GM18951 (cell line): ENCODE results near the gene IFI44L.
A peak's percentile ranks its signal among the peaks of the same experiment; 100 is the strongest.

ENCODE experiments used
- POLR2A ChIP-seq: IDR thresholded peaks from 4 replicates; pipeline ENCODE4 v1.6.1; 2011; ENCODE audit warnings: mild to moderate bottlenecking; ENCODE audit not compliant: insufficient read length, insufficient read depth; ENCODE audit errors: extremely low read depth
- in situ Hi-C: fragments of 300-500 bp; cut with MboI; formaldehyde crosslinking; loops from one replicate; pipeline ENCODE4 v1.12.0; 2022; ENCODE audit warnings: low sequenced_read_pairs, mixed read lengths, inconsistent platforms; ENCODE audit not compliant: unreplicated experiment

The IFI44L gene

DNA sequence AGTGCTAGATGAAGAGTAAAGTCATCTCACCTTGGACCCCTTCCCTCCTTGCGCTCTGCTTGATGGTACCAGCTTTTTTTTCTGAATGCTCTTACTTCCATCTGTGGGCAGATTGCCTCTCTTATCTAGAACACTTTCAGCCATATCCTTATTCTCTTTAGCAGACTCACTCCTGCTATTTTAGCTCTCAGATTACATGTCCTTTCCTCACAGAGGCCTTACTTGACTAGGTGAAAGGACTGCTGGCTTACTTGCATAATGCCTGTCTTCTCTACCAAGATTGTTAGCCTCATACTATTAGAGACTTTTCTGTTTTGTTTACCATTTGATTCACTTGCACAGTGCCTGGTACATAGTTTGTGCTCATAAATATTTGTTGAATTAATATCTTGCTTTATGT is 38.7 kb downstream of the IFI44L start:
- in situ Hi-C loops = no loop called here
- no peak for TF ChIP-seq POLR2A

DNA sequence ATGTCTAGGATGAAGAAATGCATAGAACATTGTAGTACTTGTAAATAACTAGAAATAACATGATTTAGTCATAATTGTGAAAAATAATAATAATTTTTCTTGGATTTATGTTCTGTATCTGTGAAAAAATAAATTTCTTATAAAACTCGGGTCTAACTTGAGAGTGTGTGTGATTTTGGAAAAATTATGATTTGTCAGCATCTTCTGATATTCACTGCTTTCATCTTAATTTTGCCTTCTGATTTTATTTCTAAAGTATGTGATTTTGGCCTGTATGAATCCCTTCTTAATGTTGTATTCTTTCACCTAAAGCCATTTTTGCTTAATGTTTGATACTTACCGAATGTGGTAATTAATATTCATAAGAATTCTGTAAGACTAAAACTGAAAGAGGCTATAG is 43.7 kb downstream of the IFI44L start:
- in situ Hi-C loops = no loop called here
- TF ChIP-seq POLR2A = no peak

- in situ Hi-C loops = no loop called here
- TF ChIP-seq POLR2A = peak; percentile 27
Measured at GRCh38 chr1:78664763-78665162, 44.5 kb downstream of the IFI44L start.

DNA sequence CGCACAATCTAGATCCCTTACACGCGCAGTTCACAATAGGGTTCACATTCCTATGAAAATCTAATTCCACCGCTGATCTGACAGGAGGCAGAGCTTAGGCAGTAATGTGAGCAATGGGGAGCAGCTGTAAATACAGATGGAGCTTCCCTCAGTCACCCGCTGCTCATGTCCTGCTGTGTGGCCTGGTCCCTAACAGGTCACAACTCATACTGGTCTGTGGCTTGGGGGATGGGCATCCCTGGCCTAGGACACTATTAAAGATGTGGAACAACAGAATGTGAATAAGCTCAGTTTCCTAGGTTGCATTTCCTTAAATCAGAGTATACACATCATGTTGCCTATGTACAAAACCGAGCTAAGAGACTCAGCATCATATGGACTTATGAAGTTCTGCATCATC is 45.6 kb downstream of the IFI44L start:
- in situ Hi-C loops = no loop called here
- TF ChIP-seq POLR2A = no peak

DNA sequence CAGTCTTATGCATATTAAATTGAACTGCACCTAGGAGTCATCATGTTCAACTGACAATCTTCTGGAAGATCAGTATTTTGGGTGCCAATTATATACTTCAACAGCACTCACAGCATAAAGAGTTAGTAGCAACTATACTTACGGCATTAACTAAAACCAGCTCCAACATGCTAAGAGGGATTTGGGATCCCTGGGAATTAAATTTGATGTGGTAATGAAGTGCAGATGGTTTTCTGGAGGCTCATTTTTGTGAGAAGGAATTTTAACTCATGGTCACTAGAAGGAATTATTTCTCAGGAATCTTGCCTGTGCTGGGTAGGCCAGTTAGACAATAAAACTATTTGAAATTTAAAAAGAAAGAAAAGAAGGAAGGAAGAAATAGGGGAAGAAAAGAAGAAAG is 47.7 kb downstream of the IFI44L start:
- in situ Hi-C loops = no loop called here
- TF ChIP-seq POLR2A = no peak

DNA sequence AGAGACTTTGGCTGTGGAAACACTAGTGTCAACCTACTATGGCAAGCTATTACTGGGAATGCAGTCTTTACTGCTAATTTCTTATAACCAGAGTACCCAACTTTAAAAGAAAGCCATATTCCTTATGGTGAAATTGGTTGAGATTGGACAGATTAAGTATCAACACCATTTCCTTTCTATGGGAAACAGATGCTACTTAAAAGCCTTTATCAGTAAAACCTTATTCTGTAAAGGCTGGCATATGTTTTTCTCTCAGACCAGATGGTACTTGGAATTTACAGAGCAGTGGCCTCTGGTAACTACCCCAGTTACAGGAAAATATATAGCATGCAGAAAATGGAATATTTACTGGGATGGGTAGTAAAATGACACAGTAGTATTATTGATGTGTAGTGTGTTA is 48.2 kb downstream of the IFI44L start:
- TF ChIP-seq POLR2A = no peak
- in situ Hi-C loops = no loop called here

GRCh38 chr1:78672428-78672827 is 52.2 kb downstream of the IFI44L start:
- no peak for TF ChIP-seq POLR2A
- in situ Hi-C loops = no loop called here

GRCh38 chr1:78673120-78673519 is 52.9 kb downstream of the IFI44L start:
- in situ Hi-C loops = no loop called here
- no peak for TF ChIP-seq POLR2A

DNA sequence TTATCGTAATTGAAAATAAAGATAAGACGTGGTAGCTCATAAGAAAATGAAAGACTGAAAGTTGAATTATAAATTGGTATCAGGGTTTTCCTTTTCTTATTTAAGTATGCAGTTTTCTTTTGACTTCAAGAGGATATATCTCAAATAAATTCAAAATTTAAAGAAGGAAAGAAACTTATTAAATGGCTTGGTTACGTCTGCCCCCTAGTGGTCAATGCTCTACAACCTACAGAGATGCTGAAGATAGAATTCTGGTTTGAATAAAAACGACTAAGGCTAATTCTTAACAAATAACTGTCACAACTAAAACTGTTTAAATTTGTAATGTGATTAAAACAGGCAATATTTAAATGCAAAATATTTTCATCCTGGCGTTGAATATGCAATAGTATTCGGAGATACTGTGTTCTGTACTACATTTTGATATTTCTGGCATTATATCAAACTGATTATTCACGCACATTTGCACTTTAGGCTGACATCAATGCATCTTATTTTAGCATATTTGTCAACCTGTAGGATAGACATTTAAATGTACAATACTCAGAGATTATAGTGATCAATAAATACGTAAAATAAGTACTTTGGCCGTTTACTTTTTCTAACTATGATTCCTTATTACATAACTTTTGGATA is 56.2 kb downstream of the IFI44L start:
- in situ Hi-C loops = no loop called here
- TF ChIP-seq POLR2A = no peak

- in situ Hi-C loops = no loop called here
Measured at GRCh38 chr1:78676993-78677392, 56.7 kb downstream of the IFI44L start.

GRCh38 chr1:78677788-78678187 is 57.5 kb downstream of the IFI44L start:
- no peak for TF ChIP-seq POLR2A
- in situ Hi-C loops = no loop called here

More at GRCh38 chr1:78676993-78677392, 56.7 kb downstream of the IFI44L start:
- no peak for TF ChIP-seq POLR2A

DNA sequence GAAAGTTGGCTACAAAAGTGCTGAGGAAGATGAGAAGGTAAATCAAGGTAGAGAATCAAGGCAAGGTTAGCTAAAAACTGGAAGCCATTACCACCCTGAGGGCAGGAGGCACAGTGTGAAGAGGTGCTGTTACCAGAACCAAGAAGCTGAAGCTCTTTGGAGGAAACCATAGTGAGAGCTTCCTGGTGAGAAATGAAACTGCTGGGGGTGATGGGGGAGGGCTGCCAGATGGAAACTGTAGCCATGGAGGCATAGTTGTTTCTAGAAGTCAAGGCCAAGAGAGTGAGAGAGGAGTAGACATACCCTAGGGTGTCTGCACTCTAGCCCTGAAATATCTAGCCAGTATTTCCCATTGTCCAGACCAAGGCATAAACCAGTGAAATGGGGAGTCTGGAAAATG is 58.1 kb downstream of the IFI44L start:
- no peak for TF ChIP-seq POLR2A
- in situ Hi-C loops = no loop called here

- in situ Hi-C loops = loop anchor here (10.0 kb wide), 1 partner anchor 556 kb away; no protein-coding TSS in a partner anchor
Measured at GRCh38 chr1:78681265-78681664, 61.0 kb downstream of the IFI44L start.

GRCh38 chr1:78682496-78682895 is 62.2 kb downstream of the IFI44L start:
- in situ Hi-C loops = loop anchor here (10.0 kb wide), 1 partner anchor 558 kb away; no protein-coding TSS in a partner anchor

More at GRCh38 chr1:78681265-78681664, 61.0 kb downstream of the IFI44L start:
- TF ChIP-seq POLR2A = no peak

GRCh38 chr1:78683079-78683478 is 62.8 kb downstream of the IFI44L start:
- TF ChIP-seq POLR2A = no peak
- in situ Hi-C loops = loop anchor here (10.0 kb wide), 1 partner anchor 558 kb away; no protein-coding TSS in a partner anchor

More at GRCh38 chr1:78682496-78682895, 62.2 kb downstream of the IFI44L start:
- no peak for TF ChIP-seq POLR2A

GRCh38 chr1:78687315-78687714 is 67.1 kb downstream of the IFI44L start:
- in situ Hi-C loops = loop anchor here (10.0 kb wide), 1 partner anchor 563 kb away; no protein-coding TSS in a partner anchor
- TF ChIP-seq POLR2A = no peak
